Neural progenitor cell (in vitro differentiated cells): Measurements from ENCODE around the gene FIG4. TPM values are rescaled to one million over a fixed set of nuclear protein-coding genes. Genes with fewer than 3 reads are reported as not detected.
"Not testable (repeated sequence)": the region's sequence is repeated elsewhere in the genome, so short reads cannot be mapped to it uniquely, and the experiment has no call there.

Experiments used
- DNase-seq: peaks from one replicate; pipeline ENCODE4 v3.0.0-alpha.2; 2016; ENCODE audit warnings: low spot score
- H2AFZ ChIP-seq: fragments of 200-600 bp; sonication (generic); replicated peaks from 2 replicates; pipeline ENCODE4 v1.6.1; 2016; ENCODE audit warnings: antibody characterized with exemption
- H3F3A ChIP-seq: fragments of 200-600 bp; sonication (generic); 2 replicates; pipeline ENCODE4 v1.6.1; 2016; ENCODE audit warnings: antibody characterized with exemption, low read depth
- H3K27ac ChIP-seq: fragments of 200-600 bp; sonication (generic); 2 replicates; pipeline ENCODE4 v1.5.1; 2016; ENCODE audit warnings: mild to moderate bottlenecking
- H3K27me3 ChIP-seq: fragments of 200-600 bp; sonication (generic); 2 replicates; pipeline ENCODE4 v1.6.1; 2016; ENCODE audit warnings: mild to moderate bottlenecking, moderate library complexity
- H3K36me3 ChIP-seq: fragments of 200-600 bp; sonication (generic); 2 replicates; pipeline ENCODE4 v1.5.1; 2016
- H3K4me1 ChIP-seq: fragments of 200-600 bp; sonication (generic); 2 replicates; pipeline ENCODE4 v1.6.1; 2016; ENCODE audit warnings: mixed run types
- H3K4me2 ChIP-seq: fragments of 200-600 bp; sonication (generic); 2 replicates; pipeline ENCODE4 v1.6.1; 2016
- H3K4me3 ChIP-seq: fragments of 200-600 bp; sonication (generic); 2 replicates; pipeline ENCODE4 v1.5.1; 2016
- H3K79me2 ChIP-seq: fragments of 200-600 bp; sonication (generic); 2 replicates; pipeline ENCODE4 v1.6.1; 2016; ENCODE audit warnings: low read depth
- H3K9ac ChIP-seq: fragments of 200-600 bp; sonication (generic); 2 replicates; pipeline ENCODE4 v1.6.1; 2016
- H3K9me3 ChIP-seq: fragments of 200-600 bp; sonication (generic); 2 replicates; pipeline ENCODE4 v1.5.1; 2016; ENCODE audit warnings: low read depth
- H4K20me1 ChIP-seq: fragments of 200-600 bp; sonication (generic); 2 replicates; pipeline ENCODE4 v1.6.1; 2016; ENCODE audit warnings: low read depth
- H3K27ac Mint-ChIP-seq: 3 replicates; pipeline ENCODE4 v1.8.0; 2021; ENCODE audit warnings: mixed read lengths
- H3K27me3 Mint-ChIP-seq: 2 replicates; pipeline ENCODE4 v1.8.0; 2022; ENCODE audit warnings: low read depth, mild to moderate bottlenecking, inconsistent platforms, moderate library complexity, mixed read lengths; ENCODE audit not compliant: insufficient read depth
- H3K36me3 Mint-ChIP-seq: 3 replicates; pipeline ENCODE4 v1.8.0; 2021; ENCODE audit warnings: mixed read lengths
- H3K4me1 Mint-ChIP-seq: 3 replicates; pipeline ENCODE4 v1.8.0; 2021; ENCODE audit warnings: mixed read lengths
- H3K4me3 Mint-ChIP-seq: 3 replicates; pipeline ENCODE4 v1.8.0; 2021; ENCODE audit warnings: mild to moderate bottlenecking, moderate library complexity, mixed read lengths
- H3K9me3 Mint-ChIP-seq: 3 replicates; pipeline ENCODE4 v1.8.0; 2020; ENCODE audit warnings: mixed read lengths
- CTCF ChIP-seq: fragments of 200-600 bp; sonication (generic); IDR thresholded peaks from 2 replicates; pipeline ENCODE4 v1.5.1; 2017; ENCODE audit warnings: antibody characterized with exemption, mild to moderate bottlenecking
- EZH2 ChIP-seq: fragments of 200-600 bp; sonication (generic); IDR thresholded peaks from 2 replicates; pipeline ENCODE4 v1.6.1; 2017; ENCODE audit warnings: antibody characterized with exemption, mild to moderate bottlenecking, moderate library complexity
- EZH2phosphoT487 ChIP-seq: fragments of 200-600 bp; sonication (generic); IDR thresholded peaks from 2 replicates; pipeline ENCODE4 v1.6.1; 2017; ENCODE audit warnings: antibody characterized with exemption
- total RNA-seq: library from RNA; depleted of rRNA; stranded (reverse); fragments of >200 nt; gene quantifications from 2 replicates; pipeline ENCODE4 v1.2.3, GENCODE V29; 2015; ENCODE audit warnings: low replicate concordance

FIG4 gene
- total RNA-seq, 1 donor from 2014 or later = 51.3 TPM

DNA sequence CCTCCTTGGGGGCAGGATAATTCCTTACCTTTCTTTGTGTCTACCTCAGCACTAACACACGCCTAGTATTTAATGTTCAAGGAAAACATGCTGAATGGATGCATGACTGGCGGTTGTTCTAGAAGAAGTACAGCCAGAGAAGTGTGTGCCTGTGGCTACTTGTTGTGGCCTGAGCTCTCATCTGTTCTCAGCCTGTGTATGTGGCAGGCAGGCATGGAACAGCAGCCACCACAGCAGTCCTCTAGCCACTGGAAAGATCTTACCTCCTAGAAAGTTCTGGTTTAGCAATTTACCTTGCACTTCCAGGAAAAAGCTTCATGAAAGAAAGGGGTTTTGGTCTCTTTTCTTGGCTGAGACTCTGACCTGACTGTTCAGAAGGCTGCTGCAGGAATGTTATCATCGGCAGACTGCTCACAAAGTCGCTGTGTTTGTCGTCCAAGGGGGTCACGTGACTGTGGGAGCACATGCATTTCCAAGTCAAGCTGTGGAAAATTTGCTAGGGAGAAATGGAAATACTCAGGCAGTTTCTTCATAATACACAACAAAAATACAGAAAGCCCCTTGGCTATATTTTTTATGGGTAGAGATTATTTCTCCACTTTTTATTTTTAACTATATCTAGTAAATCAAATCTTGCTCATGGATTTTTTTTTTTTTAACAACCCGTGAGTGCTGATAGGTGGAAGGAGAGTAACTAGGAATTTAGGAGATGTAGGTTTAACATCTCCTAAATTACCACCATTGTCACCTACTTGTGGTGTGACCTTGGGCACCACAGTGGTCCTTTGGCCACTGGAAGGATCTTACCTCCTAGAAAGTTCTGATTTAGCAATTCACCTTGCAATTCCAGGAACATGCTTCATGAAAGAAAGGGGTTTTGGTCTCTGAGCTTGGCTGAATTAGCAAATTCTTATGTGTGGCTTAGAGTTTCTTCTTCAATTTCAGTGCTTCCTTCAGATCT is 176.2 kb downstream of the FIG4 start:
- no peak overlapping the region for H3K4me3 Mint-ChIP-seq
- no peaks in the 10 kb centered on the region for H3K27me3 ChIP-seq
- no peaks in the 10 kb centered on the region for H3K4me1 Mint-ChIP-seq
- no peaks in the 10 kb centered on the region for H3F3A ChIP-seq
- no peak overlapping the region for H3K27ac Mint-ChIP-seq
- no peak overlapping the region for H3K4me2 ChIP-seq
- H4K20me1 ChIP-seq = no peaks in the 10 kb centered on the region
- no peaks in the 10 kb centered on the region for H3K27me3 Mint-ChIP-seq
- no peaks in the 10 kb centered on the region for H3K9me3 ChIP-seq
- H3K9ac ChIP-seq = no peak overlapping the region
- TF ChIP-seq EZH2 (no peak), EZH2phosphoT487 (no peak), CTCF (no peak)
- H3K4me1 ChIP-seq = no peaks in the 10 kb centered on the region
- H3K79me2 ChIP-seq = no peaks in the 10 kb centered on the region
- no peak overlapping the region for H2AFZ ChIP-seq
- DNase-seq = no peak
- no peak overlapping the region for H3K4me3 ChIP-seq
- no peak overlapping the region for H3K27ac ChIP-seq
- H3K9me3 Mint-ChIP-seq = peaks cover 3% of the 10 kb centered on the region
- H3K36me3 Mint-ChIP-seq = no peaks in the 10 kb centered on the region
- H3K36me3 ChIP-seq = no peaks in the 10 kb centered on the region

DNA sequence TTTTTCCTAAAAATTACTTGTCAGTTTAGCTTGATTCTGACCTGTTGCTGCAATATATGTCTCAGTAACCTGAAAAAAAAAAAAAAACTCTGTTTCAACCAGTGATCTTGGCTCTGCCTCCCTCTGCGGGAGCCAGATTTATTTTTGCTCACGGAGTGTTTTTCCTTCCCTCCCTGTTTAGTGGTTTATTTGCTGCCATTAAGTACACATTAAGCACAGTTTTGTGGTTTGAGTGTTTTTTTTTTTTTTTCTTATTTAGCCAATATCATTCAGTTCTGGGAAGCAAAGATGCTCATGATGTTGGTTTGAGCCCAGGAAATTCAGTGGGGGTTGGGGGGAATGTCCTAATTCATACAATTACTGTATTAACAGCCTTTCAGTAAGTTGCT is 176.9 kb downstream of the FIG4 start:
- H3K4me3 ChIP-seq = no peak overlapping the region
- H3K27me3 ChIP-seq = no peaks in the 10 kb centered on the region
- Mint-ChIP-seq H3K9me3 (no peaks in the 10 kb centered on the region), H3K27me3 (no peaks in the 10 kb centered on the region), H3K4me1 (no peaks in the 10 kb centered on the region), H3K27ac (no peak overlapping the region), H3K4me3 (no peak overlapping the region), H3K36me3 (no peaks in the 10 kb centered on the region)
- no peaks in the 10 kb centered on the region for H3K9me3 ChIP-seq
- no peaks in the 10 kb centered on the region for H4K20me1 ChIP-seq
- no peak for DNase-seq
- no peaks in the 10 kb centered on the region for H3F3A ChIP-seq
- H3K27ac ChIP-seq = no peak overlapping the region
- no peaks in the 10 kb centered on the region for H3K4me1 ChIP-seq
- no peak overlapping the region for H2AFZ ChIP-seq
- no peak overlapping the region for H3K9ac ChIP-seq
- TF ChIP-seq EZH2phosphoT487 (no peak), EZH2 (no peak), CTCF (no peak)
- H3K4me2 ChIP-seq = no peak overlapping the region
- H3K79me2 ChIP-seq = no peaks in the 10 kb centered on the region
- no peaks in the 10 kb centered on the region for H3K36me3 ChIP-seq

DNA sequence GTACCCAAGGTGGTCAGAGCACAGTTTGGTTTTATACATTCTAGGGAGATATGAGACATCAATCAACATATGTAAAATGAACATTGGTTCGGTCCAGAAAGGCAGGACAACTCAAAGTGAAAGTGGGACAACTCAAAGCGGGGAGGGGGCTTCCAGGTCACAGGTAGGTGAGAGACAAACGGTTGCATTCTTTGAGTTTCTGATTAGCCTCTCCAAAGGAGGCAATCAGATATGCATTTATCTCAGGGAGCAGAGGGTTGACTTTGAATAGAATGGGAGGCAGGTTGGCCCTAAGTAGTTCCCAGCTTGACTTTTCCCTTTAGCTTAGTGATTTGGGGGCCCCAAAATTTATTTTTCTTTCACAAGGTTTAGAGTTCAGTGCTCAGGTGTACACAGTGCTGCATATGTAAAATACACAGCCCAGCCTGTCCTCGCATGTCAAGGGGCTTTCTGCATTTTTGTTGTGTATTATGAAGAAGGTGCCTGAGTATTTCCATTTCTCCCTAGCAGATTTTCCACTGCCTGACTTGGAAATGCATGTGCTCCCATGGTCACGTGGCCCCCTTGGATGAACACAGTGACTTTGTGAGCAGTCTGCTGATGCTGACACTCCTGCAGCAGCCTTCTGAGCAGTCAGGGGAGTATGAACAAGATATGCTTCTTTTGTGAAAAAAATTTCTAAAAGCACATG is 178.4 kb downstream of the FIG4 start:
- H3K4me3 ChIP-seq, H3K79me2 ChIP-seq, H3F3A ChIP-seq, H3K9me3 ChIP-seq, H3K9me3 Mint-ChIP-seq, H3K4me2 ChIP-seq, H4K20me1 ChIP-seq, H3K4me3 Mint-ChIP-seq, H3K36me3 ChIP-seq, DNase-seq, H3K27ac ChIP-seq, H3K27me3 Mint-ChIP-seq, H3K27me3 ChIP-seq, H3K4me1 Mint-ChIP-seq, H3K9ac ChIP-seq, H2AFZ ChIP-seq, H3K27ac Mint-ChIP-seq, H3K4me1 ChIP-seq, H3K36me3 Mint-ChIP-seq: not testable (repeated sequence)

- no peaks in the 10 kb centered on the region for H3K4me1 Mint-ChIP-seq
Observed at GRCh38 chr6:109870089-109870410, 179.0 kb downstream of the FIG4 start.

More at GRCh38 chr6:109870089-109870410, 179.0 kb downstream of the FIG4 start:
- Mint-ChIP-seq H3K4me3 (no peak overlapping the region), H3K27ac (no peak overlapping the region), H3K36me3 (no peaks in the 10 kb centered on the region), H3K27me3 (no peaks in the 10 kb centered on the region), H3K9me3 (no peaks in the 10 kb centered on the region)
- Histone ChIP-seq H3F3A (no peaks in the 10 kb centered on the region), H3K27me3 (no peaks in the 10 kb centered on the region), H3K36me3 (no peaks in the 10 kb centered on the region), H2AFZ (no peak overlapping the region), H3K9ac (no peak overlapping the region), H3K79me2 (no peaks in the 10 kb centered on the region), H3K27ac (no peak overlapping the region), H3K4me3 (no peak overlapping the region), H4K20me1 (no peaks in the 10 kb centered on the region), H3K9me3 (no peaks in the 10 kb centered on the region), H3K4me2 (no peak overlapping the region), H3K4me1 (no peaks in the 10 kb centered on the region)
- no peak for DNase-seq
- no peak for TF ChIP-seq EZH2phosphoT487
- no peak for TF ChIP-seq EZH2
- no peak for TF ChIP-seq CTCF
